ENCODE data around the gene WNT7A.

- TF ChIP-seq, protein P1, sequence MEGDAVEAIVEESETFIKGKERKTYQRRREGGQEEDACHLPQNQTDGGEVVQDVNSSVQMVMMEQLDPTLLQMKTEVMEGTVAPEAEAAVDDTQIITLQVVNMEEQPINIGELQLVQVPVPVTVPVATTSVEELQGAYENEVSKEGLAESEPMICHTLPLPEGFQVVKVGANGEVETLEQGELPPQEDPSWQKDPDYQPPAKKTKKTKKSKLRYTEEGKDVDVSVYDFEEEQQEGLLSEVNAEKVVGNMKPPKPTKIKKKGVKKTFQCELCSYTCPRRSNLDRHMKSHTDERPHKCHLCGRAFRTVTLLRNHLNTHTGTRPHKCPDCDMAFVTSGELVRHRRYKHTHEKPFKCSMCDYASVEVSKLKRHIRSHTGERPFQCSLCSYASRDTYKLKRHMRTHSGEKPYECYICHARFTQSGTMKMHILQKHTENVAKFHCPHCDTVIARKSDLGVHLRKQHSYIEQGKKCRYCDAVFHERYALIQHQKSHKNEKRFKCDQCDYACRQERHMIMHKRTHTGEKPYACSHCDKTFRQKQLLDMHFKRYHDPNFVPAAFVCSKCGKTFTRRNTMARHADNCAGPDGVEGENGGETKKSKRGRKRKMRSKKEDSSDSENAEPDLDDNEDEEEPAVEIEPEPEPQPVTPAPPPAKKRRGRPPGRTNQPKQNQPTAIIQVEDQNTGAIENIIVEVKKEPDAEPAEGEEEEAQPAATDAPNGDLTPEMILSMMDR (IDR thresholded peaks at IDR 0.05), result no peak
- no peak for TF ChIP-seq POLR2A (IDR thresholded peaks at IDR 0.05)
Measured at GRCh38 chr3:13827256-13827655, 52.6 kb downstream of the WNT7A start.
